HFFc6 (cell line): ENCODE data around the gene SUCO. TPM values are rescaled to one million over a fixed set of nuclear protein-coding genes. Genes with fewer than 3 reads are reported as not detected.
"Not testable (repeated sequence)": the region's sequence is repeated elsewhere in the genome, so short reads cannot be mapped to it uniquely, and the experiment has no call there.

ENCODE experiments used
- DNase-seq: peaks from one replicate; pipeline ENCODE4 v3.0.0-alpha.2; 2018
- H3K27ac Mint-ChIP-seq: 2 replicates; pipeline ENCODE4 v1.8.0; 2020; ENCODE audit warnings: mild to moderate bottlenecking, mixed read lengths
- H3K27me3 Mint-ChIP-seq: 2 replicates; pipeline ENCODE4 v1.8.0; 2021; ENCODE audit warnings: mild to moderate bottlenecking, moderate library complexity, mixed read lengths; ENCODE audit not compliant: insufficient read depth
- H3K36me3 Mint-ChIP-seq: 2 replicates; pipeline ENCODE4 v1.8.0; 2021; ENCODE audit warnings: low read depth, mixed read lengths
- H3K4me1 Mint-ChIP-seq: 2 replicates; pipeline ENCODE4 v1.8.0; 2020; ENCODE audit warnings: low read depth, mixed read lengths
- H3K4me3 Mint-ChIP-seq: 2 replicates; pipeline ENCODE4 v1.8.0; 2020; ENCODE audit warnings: mild to moderate bottlenecking, moderate library complexity, mixed read lengths
- H3K9me3 Mint-ChIP-seq: 2 replicates; pipeline ENCODE4 v1.8.0; 2020; ENCODE audit warnings: mild to moderate bottlenecking, mixed read lengths
- CTCF ChIP-seq: fragments of 200-600 bp; sonication (generic); IDR thresholded peaks from 2 replicates; pipeline ENCODE4 v1.5.0; 2021; ENCODE audit warnings: antibody characterized with exemption, mild to moderate bottlenecking
- total RNA-seq, 6 experiments: library from RNA; stranded (reverse); fragmentation: NEBNext Ultra II Directional; extraction: Animal tissue kit (Norgen Biotek cat#: 25700); gene quantifications; 2 replicates in 1 of 6; 3 replicates in 5 of 6; pipeline ENCODE4 v1.2.3, GENCODE V29; 2021

Gene SUCO
- total RNA-seq, 6 experiments from 2014 or later: 33.9 to 45.2 (median 37.1) TPM

- no peak for TF ChIP-seq CTCF
- H3K27me3 Mint-ChIP-seq: peaks cover 2% of the 10 kb centered on the region; the same call in 1 of the 2 replicates
- H3K4me3 Mint-ChIP-seq: no peak overlapping the region
These were observed 83.7 kb downstream of the SUCO start for GRCh38 chr1:172616636-172617035.

GRCh38 chr1:172620603-172621002 is 87.7 kb downstream of the SUCO start:
- peaks cover 64% of the 10 kb centered on the region for H3K36me3 Mint-ChIP-seq
- peaks cover 59% of the 10 kb centered on the region for H3K9me3 Mint-ChIP-seq
- H3K4me1 Mint-ChIP-seq, DNase-seq, H3K27me3 Mint-ChIP-seq, H3K4me3 Mint-ChIP-seq, H3K27ac Mint-ChIP-seq: not testable (repeated sequence)

More at GRCh38 chr1:172616636-172617035, 83.7 kb downstream of the SUCO start:
- Mint-ChIP-seq H3K9me3 (peaks cover 62% of the 10 kb centered on the region), H3K27ac (no peak overlapping the region), H3K4me1 (peaks cover 5% of the 10 kb centered on the region; the same call in 1 of the 2 replicates), H3K36me3 (peaks cover 67% of the 10 kb centered on the region)
- no peak for DNase-seq

GRCh38 chr1:172622541-172622940 is 89.6 kb downstream of the SUCO start:
- H3K27me3 Mint-ChIP-seq: peaks cover 2% of the 10 kb centered on the region; the same call in 1 of the 2 replicates
- no peak for TF ChIP-seq CTCF
- H3K4me3 Mint-ChIP-seq: no peak overlapping the region
- peaks cover 39% of the 10 kb centered on the region for H3K9me3 Mint-ChIP-seq
- peaks cover 4% of the 10 kb centered on the region for H3K4me1 Mint-ChIP-seq
- no peak overlapping the region for H3K27ac Mint-ChIP-seq
- DNase-seq: no peak
- peaks cover 46% of the 10 kb centered on the region for H3K36me3 Mint-ChIP-seq

- no peak for DNase-seq
- Mint-ChIP-seq H3K4me1 (peaks cover 12% of the 10 kb centered on the region), H3K9me3 (peaks cover 27% of the 10 kb centered on the region), H3K36me3 (peaks cover 34% of the 10 kb centered on the region), H3K4me3 (no peak overlapping the region), H3K27ac (no peak overlapping the region), H3K27me3 (peaks cover 2% of the 10 kb centered on the region; the same call in 1 of the 2 replicates)
- TF ChIP-seq CTCF: no peak
These were observed 90.8 kb downstream of the SUCO start for GRCh38 chr1:172623748-172624147.

- Mint-ChIP-seq H3K36me3 (peaks cover 9% of the 10 kb centered on the region; the same call in 1 of the 2 replicates), H3K27ac (no peak overlapping the region), H3K9me3 (peaks cover 4% of the 10 kb centered on the region; the same call in 1 of the 2 replicates), H3K27me3 (no peaks in the 10 kb centered on the region), H3K4me1 (peaks cover 37% of the 10 kb centered on the region), H3K4me3 (no peak overlapping the region)
- no peak for TF ChIP-seq CTCF
- no peak for DNase-seq
These were observed 93.9 kb downstream of the SUCO start for GRCh38 chr1:172626845-172627244.

- no peaks in the 10 kb centered on the region for H3K9me3 Mint-ChIP-seq
- H3K36me3 Mint-ChIP-seq: peaks cover 7% of the 10 kb centered on the region; the same call in 1 of the 2 replicates
- H3K27me3 Mint-ChIP-seq: no peaks in the 10 kb centered on the region
- H3K4me3 Mint-ChIP-seq: no peak overlapping the region
- TF ChIP-seq CTCF: no peak
- peaks cover 43% of the 10 kb centered on the region for H3K4me1 Mint-ChIP-seq
- DNase-seq: no peak
- no peak overlapping the region for H3K27ac Mint-ChIP-seq
These were observed 94.8 kb downstream of the SUCO start for GRCh38 chr1:172627702-172628101.
